ENCODE data around the gene MYO5B.

DNA sequence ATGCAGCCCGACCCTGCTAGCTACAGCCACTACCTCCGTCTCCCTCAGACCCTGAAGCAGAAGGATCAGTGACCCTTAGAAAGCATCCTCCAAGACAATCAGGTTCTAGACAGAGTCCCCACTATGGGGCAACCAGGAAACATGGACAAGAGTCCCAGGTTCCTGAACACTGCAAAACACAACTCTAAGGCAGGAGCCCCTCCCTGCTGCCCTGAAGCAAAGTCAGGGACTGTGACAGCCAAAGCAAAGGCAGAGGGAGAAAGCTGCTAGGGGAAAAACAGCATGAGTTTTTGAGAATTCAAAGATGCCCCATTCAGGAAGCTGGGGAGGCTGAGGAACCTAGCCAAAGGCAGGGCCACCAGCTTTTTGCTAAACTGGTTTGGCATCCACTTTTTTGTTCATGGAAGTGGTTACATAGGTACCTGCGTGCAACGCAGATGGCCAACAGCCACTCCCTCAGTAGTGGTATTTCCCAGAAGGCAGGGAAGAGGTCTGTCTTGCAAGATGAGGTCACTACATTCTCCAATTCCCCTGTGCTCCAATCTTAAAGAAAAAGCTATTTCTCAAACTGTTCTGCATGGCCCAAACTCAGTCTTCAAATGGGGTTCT, 33.2 kb downstream of the MYO5B start:
- TF ChIP-seq MYC (IDR thresholded peaks at IDR 0.05; ENCODE audit: low read depth, low read length) (no peak), CTCF (IDR thresholded peaks at IDR 0.05; ENCODE audit: low read depth, low read length) (no peak)
- TF ChIP-seq, protein P1, sequence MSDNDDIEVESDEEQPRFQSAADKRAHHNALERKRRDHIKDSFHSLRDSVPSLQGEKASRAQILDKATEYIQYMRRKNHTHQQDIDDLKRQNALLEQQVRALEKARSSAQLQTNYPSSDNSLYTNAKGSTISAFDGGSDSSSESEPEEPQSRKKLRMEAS (IDR thresholded peaks at IDR 0.05; ENCODE audit: low read depth, low read length): no peak

Data from NB4 (cell line).